ENCODE results near the gene SRMS.
A peak's percentile ranks its signal among the peaks of the same experiment; 100 is the strongest.
"Not testable (repeated sequence)": the region's sequence is repeated elsewhere in the genome, so short reads cannot be mapped to it uniquely, and the experiment has no call there.

SRMS gene

DNA sequence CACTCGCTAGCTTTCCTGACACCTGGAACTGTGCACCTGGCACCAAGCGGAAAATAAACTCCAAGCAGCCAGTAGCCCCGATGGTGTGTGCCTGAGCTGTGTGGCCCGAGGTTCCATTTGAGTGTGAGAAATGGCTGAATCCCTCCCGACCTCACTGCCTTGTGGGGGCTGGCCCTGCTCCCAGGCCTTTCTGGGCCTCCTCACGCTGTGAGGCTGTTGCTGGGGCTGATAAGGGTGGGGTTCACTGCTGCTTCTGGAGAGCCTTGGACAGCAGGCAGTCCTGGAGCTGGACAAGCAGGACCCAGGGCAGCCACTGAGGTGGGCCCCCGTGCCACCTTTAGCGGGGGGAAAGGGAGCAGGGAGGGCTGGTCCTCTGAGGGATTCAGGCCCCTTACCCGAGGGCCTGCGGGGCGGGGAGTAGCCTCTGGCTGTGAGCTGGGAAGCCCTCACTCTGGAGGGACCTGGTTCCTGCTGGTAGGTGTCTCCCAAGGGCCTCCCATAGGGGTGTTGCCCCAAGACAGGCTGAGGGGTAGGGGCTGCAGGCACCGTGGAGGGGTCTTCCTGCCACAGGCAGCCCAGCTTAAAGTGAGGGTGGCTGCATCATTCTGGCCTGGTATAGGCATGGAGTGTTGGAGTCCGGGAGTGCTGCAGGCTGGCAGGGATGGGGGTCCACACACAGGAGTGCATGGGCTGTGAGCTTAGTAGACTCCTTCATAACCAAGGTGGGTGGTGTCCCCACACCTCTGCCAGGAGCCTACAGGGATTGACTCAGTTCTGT, 25.3 kb downstream of the SRMS start:
- no peak for DNase-seq (ENCODE audit: low spot score)

DNA sequence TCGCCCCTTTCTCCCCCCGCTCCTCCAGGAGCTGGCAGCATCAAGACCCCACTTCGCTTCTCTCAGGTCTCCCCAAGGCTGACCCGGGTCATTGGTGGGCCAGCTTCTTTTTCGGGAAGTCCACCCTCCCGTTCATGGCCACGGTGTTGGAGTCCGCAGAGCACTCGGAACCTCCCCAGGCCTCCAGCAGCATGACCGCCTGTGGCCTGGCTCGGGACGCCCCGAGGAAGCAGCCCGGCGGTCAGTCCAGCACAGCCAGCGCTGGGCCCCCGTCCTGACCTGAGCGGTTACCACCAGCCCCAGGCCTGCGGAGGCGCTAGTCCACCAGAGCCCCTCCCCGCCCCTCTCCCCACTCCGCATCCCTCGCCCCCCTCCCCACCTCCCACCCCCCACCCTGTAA, 25.9 kb downstream of the SRMS start:
- no peak for DNase-seq (ENCODE audit: low spot score)

DNA sequence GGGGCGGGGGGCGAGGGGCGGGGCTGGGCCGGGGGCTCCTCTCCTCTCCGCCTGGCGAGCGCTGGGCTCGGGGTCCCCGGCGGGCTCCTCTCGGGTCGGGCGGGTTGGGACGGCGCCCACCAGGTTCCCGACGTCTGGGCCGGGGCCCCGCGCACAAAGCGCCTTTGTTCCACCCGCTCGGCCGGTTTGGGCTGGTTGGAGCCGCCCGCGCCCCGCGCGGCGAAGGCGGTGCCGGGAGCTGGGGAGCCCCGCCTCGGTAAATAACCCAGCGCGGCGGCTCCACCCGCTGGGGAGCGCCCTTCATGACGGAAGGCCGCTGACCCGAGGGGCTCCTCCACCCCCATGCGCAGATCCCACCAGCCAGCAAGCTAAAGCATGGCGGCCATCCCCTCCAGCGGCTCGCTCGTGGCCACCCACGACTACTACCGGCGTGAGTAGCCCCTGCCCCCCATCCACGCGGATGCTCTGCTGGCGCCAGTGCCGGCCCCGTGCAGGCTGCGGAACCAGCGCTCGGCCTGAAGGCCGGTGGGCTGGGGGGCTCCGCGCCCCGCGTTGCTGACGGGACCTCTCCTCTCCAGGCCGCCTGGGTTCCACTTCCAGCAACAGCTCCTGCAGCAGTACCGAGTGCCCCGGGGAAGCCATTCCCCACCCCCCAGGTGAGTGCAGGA, 26.5 kb downstream of the SRMS start:
- peak; percentile 95 for DNase-seq (ENCODE audit: low spot score)

DNA sequence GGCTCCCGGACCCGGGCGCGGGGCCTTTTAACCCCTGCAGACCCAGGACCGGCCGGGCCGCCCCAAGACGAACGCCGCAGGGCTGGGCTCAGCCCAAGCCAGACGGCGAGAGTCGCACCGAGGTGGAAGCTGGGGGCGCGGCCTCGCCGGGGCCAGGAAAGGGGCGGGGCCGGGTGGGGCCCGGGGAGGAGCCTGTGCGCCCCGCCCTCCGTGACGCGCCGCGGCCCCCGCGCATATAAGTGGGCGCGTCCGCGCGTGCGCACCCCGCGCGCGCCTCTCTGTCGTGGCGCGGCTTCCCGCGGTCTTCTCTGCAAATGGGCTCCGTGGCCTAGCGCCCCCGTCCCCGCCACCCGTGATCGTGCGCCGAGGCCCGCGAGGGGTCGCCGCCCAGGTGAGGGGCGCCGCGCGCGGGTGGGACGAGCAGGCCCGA, 27.0 kb downstream of the SRMS start, which contains the start of gene PPDPF:
TSS of gene PPDPF (plus strand) at position 262 of the 430 bp plus-strand sequence. CDS start 544 bp downstream, outside the sequence.
- peak; percentile 98 for DNase-seq (ENCODE audit: low spot score)

DNA sequence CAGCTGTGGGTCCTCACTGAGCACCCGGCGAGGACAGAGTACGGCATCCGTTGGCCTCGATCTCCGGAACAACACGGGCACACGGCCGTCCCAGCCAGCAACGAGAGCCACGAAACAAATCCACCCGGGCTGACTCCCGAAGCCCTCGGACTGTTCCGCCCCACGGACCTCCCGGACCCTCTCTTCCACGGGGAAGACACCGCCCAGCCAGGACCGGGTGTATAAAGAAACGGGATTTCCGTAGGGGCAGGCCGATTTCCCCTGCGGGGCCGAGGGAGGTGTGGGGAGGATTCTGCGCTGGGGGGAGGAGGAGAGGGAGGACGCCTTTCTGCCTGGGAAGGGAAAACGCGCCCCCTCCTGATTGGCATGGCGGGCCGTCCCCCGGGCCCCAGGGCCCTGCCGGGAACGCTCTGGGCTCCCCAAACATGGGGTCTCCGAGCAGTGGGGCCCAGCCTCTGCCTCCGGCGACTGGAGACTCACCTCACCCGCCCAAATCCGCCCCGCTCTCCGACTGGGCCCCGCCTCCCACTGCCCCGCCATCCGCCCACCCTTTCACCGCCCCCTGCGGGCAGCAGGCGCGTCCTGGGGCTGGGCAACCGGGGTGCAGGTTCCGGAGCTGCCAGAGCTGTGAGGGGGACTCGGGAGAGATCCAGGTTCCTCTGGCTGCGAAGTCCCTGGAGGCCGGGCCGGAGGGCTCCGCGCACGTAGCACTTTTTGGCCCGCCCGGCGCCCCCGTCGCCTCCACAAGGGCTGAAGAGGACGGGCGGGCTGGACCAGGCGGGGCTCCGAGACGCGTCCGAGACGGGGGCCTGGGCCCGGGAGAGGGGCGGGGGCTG, 27.7 kb downstream of the SRMS start:
- DNase-seq (ENCODE audit: low spot score) = no peak

DNA sequence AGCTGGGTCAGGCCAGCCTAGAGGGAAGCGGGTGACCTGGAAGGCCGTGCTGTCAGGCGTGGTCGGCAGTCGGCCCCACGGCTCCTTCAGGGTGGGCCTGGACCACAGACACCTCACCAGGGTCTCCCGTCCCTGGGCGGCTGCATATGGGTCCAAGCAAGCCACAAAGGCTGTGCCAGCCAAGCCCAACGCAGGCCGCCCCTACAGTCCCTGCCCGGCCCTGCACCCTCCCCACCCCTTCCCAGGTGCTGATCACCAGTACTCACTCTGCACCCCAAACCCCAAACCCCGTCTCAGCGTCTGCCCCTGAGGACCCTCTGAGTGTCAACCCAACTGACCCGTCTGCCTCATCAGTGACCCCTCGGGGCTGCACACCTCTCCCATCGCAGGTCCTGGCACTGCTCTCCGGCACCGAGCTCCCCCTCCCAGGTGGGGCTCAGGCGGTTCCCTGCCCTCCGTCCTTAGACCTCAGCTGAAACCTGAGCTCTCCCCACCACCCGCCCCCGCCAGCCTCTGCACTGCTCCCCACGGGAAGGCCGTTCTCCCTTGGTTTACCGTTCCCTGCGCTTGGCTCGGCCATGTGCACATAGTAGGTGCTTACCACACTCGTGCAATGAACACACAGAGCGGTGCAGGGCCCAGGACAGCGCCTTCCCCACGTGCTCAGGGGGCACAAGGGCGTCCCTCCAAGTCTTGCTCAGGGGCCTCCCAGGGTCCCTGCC, 28.4 kb downstream of the SRMS start:
- no peak for DNase-seq (ENCODE audit: low spot score)

DNA sequence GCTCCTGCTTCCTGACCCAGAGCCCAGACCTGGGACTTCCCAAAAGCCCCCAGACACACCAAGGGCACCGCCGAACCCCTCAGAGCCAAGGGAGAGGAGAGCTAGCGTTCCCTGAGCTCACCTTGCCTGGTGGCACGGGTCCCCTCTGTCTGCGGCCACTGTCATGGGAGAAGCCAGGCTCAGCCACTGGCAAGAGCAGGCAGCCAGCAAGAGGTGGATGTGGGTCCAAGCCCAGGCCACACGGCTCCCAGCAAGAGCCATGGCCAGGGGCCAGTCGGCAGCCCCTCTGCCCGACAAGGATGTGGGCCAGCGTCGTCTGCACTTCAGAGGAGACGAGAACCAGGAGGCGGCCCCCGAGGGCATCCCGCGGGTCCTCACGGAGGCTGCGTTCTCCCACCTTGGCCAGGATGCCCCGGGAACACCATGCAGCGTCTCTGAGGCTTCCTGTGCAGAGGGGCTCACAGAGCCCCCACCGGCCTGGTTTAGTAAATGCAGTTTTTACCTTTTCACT, 29.1 kb downstream of the SRMS start:
- no peak for DNase-seq (ENCODE audit: low spot score)

DNA sequence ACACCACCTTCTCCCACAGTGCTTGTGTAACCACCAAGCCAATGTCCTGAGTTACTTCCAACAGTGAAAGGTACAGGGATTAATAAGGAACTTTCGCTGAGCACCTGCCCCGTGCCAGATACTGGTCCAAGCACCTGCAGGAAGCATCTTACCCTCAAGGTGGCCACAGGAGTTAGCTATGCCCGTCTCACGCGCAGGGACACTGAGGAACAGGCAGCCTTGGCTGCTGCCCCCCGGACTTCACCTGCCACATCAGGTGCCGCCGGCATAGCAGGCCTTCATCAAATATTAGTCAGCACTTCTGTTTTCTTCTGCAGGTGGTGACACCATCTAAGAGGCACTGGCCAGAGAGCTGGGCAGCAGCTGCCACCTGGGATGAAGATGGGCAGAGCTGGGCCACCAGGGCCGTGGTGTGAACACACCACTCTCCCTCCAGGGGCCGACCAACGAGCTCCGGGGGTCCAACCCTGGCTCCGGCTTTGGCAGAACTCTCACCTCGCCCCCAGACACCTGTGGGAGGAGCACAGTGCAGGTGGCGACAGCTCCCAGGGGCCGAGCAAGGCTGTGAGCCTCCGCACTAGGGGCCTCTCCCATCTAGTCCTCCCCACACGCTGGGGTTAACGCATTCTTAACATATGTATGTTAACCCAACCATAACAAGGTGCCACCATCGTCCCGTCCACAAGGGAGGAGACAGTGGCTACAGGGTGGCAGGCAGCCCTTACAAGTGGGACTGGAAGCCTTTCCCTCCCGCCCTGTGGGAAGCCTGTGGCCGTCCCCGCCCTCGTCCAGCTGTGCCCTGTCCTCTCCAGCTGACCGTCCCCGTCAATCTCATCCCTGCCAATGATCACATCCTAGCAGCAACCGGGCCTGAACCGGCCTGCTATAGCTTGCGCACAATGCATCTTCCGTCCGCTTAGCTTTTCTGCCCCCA, 29.9 kb downstream of the SRMS start:
- DNase-seq (ENCODE audit: low spot score) = no peak

DNA sequence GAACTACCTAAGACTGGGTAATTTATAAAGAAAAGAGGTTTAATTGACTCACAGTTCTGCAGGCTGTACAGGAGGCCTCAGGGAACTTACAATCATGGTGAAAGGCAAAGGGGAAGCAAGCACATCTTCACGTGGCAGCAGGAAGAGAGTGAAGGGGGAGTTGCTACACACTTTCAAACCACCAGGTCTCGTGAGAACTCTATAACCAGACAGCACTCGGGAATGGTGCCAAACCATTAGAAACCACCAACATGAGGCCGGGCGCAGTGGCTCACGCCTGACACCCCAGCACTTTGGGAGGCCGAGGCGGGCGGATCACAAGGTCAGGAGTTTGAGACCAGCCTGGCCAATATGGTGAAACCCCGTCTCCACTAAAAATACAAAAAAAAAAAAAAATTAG, 33.0 kb downstream of the SRMS start:
- not testable (repeated sequence) for DNase-seq (ENCODE audit: low spot score)

DNA sequence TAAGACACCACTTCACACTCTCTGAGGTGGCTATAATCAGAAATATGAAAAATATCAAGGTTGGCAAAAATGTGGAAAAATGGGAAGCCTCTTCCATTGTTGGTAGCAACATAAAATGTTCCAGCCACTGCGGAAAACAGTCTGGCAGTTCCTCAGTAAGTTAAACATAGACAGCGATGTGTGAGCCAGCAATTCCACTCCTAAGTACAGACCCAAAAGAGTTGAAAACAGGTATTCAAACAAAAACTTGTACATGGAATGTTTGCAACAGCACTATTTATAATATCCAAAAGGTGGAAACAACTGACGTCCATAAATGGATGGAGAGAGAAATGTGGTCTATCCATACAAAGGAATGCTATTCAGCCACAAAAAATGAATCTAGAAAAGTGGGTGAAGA, 34.3 kb downstream of the SRMS start:
- DNase-seq (ENCODE audit: low spot score) = no peak

DNA sequence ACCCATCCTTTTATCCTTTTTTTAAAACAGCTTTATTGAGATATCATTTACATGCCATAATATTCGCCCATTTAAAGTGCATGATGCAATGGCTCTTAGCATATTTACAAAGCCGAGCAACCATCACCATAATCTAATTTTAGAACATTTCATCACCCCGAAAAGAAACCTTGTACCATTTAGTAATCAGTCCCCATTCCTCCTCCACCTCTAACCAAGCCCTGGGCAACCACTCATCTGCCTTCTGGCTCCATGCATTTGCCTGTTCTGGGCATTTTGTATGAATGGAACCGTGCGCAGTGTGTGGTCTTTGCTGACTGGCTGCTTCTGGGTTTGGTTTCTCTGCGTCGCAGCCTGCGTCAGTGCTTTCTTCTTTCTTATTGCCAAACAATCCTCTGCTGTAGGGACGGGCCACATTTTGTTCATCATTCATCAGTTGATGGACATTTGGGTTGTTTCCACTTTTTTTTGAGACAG, 38.4 kb downstream of the SRMS start:
- no peak for DNase-seq (ENCODE audit: low spot score)

DNA sequence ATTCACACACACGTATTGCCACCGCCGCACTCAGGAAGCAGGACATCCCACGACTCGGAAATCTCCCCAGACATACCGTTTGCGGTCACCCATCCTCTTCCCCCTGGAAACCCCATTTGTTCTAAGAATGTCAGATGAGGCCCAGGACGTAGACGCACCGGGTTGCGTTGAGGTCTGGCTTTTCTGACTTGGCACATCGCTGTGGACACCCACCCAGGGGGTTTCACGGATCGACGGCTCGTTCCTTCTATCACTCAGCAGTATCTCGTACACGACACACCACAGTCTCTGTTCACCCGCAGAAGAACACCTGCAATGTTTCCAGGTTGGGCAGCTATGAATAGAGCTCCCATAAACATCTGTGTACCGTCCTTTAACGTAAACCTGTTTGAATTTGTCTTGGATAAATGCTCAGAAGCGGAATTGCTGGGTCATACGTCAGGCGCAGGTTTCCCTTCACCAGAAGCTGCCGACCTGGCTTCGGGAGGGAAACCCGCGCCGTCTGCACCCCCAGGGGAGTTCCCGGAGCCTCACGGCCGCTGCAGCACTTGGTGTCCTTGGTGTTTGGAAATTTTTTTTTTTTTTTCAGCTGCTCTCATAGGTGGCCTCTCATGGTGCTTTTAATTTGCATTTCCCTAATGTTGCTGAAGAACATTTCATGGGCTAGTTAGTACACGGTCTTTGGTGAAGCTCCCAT, 39.3 kb downstream of the SRMS start:
- no peak for DNase-seq (ENCODE audit: low spot score)

DNA sequence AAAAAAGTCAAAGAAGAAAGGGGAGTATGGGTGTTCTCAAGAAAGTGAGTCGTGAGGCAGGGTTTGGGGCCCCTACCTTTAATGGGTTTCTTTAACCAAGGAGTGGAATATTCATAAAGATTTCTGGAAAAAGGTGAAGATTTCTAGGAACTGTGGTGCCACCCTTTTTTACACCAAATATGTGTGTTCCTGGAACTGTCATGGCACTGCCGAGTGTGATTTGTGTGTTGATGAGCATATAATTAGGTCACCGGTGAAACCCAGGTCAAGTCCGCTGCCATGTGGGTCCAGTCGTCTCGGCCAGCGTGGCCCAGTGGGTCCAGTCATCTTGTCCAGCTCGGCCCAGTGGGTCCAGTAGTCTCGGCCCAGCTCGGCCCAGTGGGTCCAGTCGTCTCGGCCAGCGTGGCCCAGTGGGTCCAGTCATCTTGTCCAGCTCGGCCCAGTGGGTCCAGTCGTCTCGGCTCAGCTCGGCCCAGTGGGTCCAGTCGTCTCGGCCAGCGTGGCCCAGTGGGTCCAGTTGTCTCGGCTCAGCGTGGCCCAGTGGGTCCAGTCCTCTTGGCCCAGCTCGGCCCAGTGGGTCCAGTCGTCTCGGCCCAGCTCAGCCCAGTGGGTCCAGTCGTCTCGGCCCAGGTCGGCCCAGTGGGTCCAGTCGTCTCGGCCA, 40.3 kb downstream of the SRMS start:
- DNase-seq (ENCODE audit: low spot score) = no peak

DNA sequence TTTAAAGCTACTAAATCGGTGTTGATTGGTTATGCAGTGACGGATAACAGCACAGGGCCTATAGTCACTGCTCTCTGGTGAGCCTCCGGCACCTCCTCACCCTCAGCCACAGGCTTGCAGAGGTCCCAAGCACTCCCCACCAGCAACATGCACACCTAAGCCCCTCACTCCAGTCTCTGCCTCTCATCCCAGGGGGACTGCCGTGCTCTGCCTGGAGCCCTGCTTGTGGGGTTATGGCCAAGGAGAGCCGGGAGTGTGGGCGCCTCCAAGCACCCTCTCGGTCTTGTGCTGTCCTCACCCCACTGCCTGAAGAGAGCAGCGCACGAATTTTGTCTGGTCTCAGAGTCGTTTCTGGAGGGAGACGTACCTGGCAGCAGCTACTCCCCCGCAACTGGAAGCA, 41.8 kb downstream of the SRMS start:
- no peak for DNase-seq (ENCODE audit: low spot score)

DNA sequence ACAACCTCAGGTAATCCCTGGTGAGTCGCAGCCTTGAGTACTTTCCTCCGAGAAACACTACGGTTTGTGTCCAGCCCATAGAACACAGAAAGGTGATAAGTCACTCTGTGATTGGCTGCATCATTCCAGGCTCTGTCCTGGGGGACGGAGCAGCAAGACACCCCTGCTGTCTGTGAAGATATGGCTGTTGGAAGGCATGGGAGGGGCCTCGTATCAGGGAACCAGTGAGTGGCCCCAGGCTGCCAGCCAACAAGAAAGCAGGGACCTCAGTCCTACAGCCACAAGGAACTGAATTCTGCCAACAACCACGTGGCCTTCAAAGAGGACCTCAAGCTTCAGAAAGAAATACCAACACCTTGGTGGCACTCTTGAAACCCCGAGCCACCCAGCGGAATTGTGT, 42.3 kb downstream of the SRMS start:
- DNase-seq (ENCODE audit: low spot score) = no peak

DNA sequence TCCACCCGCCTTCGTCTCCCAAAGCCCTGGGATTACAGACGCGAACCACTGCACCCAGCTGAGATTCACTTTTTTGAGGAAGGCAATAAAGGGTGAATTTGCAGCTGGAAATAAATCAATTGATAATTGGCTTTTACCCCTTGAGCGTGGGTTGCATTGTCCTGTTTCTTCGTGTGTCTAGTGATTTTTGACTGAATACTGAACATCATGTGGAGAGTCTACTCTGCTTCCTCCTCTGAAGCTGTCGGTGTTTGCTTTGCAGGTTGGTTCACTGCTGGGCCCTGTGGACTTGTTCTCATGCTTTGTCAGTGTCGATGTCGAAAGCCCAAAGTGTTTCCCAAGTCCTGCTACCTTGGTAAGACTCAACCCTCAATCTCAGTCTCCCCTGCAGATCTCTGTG, 42.9 kb downstream of the SRMS start:
- DNase-seq (ENCODE audit: low spot score) = no peak

DNA sequence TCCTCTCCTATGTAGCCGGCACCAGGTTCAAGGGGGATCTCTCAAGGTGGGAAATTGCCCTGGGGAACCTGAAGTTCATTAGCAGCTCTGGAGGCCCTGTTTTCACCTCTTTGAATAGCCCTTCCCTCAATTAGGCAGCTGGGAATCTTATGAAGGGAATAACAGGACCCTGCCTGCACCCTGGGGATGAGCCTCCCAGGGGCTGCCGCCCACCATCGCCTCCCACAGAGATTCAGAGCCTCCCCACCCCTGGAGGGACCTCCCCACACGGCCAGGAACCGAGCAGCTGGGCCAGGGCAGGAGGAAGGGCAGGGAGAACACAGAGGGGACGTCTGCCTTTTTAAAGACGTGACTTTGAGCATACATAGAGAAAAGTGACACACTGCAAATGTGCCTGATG, 44.0 kb downstream of the SRMS start:
- DNase-seq (ENCODE audit: low spot score) = no peak

DNA sequence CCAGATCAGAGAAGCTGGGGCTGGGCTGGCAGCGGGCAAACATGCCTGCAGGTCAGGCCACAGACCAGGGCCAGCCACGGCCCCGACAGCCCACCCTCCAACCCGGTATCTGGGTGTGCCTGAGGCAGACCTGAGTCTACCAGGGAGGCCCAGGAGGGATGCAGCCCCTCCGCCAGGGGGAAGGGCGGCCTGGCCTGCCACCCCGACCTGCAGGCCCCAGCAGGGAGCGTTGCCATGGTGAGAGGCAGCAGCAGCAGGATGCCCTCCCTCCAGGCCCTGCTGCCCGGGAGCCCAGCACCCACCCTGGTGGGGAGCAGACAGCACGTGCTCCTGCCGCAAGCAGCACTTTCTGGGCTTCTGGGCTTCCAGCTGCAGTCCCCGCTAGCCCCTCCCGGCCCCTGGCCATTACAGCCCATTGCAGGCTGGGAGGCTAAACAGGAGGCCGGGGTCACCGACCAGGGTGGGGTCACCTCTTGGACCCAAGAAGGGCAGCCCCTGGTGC, 44.8 kb downstream of the SRMS start:
- DNase-seq (ENCODE audit: low spot score) = no peak

Measured in COLO829 (cell line).